GM18499 (cell line): ENCODE measurements around the gene FOXP3.

Experiments used
- ATAC-seq: cut with Tn5 transposase; IDR thresholded peaks from one replicate; pipeline ENCODE4 v1.9.1; 2021; ENCODE audit warnings: moderate number of reproducible peaks; ENCODE audit not compliant: insufficient read depth, unreplicated experiment

FOXP3 gene

DNA sequence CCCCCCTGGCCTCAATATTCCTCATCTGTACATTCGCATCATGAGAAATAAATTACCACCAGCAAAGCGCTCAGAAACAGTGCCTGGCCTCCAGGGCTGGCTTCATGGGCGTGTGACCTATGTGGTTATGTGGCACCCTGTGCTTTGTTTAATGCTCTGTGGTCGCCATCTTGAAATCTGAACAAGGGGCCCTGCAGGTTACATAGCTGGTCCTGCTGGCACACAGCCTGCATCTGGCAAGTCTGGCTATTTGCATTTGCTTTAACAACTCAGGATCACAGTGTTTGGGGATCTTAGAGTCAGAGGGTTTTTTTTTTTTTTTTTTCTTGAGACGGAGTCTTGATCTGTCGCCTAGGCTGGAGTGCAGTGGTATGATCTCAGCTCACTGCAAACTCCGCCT is 9.9 kb downstream of the FOXP3 start:
- ATAC-seq = no peak

GRCh38 chrX:49251325-49251724 is 13.2 kb downstream of the FOXP3 start:
- no peak for ATAC-seq

DNA sequence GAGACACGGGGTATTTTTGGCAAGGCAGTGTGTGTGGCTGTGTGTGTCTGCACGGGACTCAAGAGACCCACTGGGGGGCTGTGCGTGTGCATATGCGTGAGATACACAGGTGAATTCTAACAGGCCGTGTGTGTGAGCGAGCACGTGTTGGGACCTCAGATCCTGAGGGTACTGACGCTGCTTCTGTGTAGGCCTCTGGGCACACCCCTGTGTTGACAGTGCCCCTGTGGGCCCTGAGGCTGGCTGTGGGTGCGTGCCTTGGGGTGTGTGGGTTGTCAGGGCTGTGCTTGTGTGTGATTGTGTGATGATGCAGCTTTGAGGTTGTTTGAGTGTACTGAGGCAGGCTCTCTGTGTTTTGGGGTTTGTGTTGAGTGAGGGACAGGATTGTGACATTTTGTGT is 13.9 kb downstream of the FOXP3 start:
- ATAC-seq = no peak

DNA sequence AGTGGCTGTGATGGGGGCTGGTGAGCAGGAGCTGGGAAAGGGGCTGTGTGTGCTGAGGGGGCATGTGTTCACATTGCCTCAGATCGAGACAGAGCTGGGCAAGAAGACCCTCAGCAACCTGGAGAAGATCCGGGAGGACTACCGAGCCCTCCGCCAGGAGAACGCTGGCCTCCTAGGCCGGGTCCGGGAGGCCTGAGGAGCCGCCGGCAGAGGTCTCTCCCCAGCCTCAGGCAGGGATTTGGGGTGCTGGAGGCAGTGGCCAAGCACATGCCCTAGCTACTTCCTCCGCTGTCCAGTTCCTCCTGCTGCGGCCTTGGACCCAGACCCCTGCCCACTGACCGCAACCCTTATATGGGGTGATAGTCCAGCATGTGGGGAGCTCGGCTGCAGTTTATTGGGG is 14.4 kb downstream of the FOXP3 start:
- no peak for ATAC-seq

DNA sequence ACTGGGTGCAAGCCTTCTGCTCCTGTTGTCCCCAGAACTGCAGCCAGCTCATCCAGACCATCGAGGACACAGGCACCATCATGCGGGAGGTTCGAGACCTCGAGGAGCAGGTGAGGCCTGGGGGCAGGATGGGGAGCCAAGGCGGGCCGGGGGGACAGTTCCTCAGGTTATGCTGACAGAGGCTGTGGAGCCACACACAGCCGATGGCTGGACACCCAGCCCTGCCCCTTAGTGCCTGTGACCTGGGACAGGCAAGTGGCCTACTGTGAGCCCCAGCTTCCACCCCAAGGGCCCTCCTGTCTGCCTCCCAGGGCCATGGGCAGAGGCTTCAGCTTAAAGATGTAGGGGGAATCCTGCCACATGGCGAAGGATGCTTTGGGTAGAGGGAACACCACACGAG is 14.9 kb downstream of the FOXP3 start:
- no peak for ATAC-seq

DNA sequence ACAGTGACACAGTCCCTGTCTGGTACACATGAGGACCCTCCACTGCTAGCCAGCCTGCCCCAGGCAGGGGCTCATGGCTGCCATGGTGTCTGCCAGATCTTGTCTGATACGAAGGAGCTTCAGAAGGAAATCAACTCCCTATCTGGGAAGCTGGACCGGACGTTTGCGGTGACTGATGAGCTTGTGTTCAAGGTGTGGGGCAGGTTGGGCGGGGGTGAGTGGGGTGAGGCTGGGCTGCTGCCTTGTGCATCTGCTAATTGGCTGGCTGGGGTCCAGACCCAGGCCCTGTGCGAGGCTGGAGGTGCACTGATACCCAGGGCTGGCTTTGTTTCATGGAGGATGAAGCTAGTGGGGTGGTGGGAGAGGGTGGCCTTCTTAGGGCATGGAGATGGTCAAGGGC is 15.4 kb downstream of the FOXP3 start:
- no peak for ATAC-seq

DNA sequence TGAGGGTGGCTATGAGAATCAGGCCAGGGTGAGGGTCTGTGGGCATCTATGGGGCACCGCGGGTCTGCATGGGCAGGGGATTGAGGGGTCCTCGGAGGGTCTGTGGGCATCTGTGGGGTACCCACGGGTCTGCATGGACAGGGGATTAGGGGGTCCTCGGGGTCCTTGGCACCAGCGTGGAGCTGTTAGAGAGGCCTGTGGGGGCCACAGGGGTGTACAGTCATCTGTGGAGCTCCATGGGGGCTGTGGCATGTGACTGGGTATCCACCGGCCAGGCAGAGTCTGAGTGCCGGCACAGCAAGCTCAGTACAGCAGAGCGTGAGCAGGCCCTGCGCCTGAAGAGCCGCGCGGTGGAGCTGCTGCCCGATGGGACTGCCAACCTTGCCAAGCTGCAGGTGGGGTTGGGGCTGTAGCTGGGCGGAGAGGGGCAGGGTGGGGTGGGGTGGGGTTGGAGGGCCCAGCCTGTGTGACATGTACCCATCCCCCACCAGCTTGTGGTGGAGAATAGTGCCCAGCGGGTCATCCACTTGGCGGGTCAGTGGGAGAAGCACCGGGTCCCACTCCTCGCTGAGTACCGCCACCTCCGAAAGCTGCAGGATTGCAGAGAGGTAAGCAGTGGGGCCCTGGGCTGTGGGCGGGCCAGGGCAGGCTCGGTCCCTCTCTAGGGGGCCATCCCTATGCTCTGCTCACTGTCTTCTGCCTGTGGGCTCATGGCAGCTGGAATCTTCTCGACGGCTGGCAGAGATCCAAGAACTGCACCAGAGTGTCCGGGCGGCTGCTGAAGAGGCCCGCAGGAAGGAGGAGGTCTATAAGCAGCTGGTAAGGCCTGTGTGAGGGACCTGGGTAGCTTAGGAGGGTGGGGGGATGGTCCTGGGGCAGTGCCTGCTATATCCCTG is 16.3 kb downstream of the FOXP3 start:
- no peak for ATAC-seq

- no peak for ATAC-seq
Observed at GRCh38 chrX:49247346-49247745, 17.2 kb downstream of the FOXP3 start.

DNA sequence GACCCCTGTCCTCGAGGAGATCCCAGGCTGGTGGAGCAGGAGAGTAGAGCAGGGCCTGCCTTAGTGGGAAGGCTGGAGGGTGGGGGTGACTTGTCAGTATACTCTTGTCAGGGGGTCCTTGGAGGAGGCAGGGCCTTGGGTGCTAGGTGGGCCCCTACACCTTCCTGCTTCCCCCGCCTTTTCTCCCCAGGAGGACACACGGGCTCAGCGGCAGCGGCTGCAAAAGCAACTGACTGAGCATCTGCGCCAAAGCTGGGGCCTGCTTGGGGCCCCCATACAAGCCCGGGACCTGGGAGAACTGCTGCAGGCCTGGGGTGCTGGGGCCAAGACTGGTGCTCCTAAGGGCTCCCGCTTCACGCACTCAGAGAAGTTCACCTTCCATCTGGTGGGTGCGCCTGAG is 18.0 kb downstream of the FOXP3 start:
- ATAC-seq = no peak

GRCh38 chrX:49244207-49244606 is 20.3 kb downstream of the FOXP3 start:
- ATAC-seq = no peak

DNA sequence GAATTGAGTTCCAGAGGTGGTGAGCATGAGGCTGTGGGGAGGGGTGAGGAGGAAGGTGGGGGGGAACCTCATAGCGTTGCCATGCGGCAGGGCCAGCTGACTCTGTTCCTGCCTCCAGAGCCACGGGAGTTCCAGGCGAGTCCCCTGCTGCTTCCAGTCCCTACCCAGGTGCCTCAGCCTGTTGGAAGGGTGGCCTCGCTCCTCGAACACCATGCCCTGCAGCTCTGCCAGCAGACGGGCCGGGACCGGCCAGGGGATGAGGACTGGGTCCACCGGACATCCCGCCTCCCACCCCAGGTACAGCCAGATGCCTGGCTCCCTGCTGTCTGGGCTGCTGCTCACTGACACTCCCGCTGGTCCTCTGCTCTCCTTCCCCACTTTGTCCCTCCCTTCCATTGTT is 21.3 kb downstream of the FOXP3 start:
- no peak for ATAC-seq

DNA sequence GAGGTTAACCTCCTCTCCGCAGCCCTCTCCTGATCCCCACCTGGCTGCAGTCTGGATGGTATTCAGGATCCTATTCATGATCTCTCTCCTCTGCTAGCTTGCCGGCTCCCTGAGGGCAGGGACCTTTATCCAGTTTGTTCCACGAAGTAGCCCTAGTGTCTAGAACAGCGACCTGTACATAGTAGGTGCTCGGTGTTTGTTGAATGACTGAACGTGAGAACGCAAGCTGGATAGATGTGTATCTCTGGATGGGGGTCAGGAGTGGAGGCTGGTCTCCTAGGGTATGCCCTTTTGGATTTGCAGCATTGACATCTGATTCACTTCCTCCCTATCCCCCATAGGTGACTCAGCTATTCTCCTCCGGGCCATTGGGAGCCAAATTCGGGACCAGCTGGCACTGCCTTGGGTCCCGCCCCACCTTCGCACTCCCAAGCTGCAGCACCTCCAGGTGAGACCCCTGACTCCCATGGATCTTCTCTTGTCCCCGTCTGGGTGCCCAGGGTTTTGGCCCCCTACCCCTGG is 21.9 kb downstream of the FOXP3 start:
- ATAC-seq = no peak

DNA sequence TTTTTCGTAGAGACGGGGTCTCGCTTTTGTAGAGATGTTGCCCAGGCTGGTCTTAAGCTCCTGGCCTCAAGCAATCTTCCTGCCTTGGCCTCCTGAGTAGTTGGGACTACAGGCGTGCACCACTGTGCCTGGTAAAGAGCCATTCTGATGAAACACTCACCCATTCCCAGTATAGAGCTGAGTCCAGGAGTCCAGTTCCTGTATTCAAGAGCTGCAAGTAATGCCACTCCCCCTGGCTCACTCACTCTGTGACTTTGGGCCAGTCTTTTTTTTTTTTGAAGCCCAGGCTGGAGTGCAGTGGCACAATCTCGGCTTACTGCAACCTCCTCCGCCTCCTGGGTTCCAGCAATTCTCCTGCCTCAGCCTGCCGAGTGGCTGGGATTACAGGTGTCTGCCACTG is 25.8 kb downstream of the FOXP3 start:
- no peak for ATAC-seq

DNA sequence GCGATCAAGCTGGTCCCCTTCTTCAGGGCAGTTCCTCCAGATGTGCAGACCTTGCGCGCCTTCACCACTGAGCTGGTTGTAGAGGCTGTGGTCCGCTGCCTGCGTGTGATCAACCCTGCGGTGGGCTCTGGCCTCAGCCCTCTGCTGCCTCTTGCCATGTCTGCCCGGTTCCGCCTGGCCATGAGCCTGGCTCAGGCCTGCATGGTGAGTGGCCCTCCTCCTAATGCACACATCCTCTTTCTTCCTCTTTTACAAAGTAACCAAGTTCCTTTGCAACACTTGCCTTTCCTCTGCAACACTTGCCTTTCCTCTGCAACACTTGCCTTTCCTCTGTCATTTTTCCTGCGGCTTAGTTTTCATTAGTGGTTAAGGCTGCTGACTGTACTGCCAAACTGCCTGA is 27.4 kb downstream of the FOXP3 start:
- ATAC-seq = no peak

DNA sequence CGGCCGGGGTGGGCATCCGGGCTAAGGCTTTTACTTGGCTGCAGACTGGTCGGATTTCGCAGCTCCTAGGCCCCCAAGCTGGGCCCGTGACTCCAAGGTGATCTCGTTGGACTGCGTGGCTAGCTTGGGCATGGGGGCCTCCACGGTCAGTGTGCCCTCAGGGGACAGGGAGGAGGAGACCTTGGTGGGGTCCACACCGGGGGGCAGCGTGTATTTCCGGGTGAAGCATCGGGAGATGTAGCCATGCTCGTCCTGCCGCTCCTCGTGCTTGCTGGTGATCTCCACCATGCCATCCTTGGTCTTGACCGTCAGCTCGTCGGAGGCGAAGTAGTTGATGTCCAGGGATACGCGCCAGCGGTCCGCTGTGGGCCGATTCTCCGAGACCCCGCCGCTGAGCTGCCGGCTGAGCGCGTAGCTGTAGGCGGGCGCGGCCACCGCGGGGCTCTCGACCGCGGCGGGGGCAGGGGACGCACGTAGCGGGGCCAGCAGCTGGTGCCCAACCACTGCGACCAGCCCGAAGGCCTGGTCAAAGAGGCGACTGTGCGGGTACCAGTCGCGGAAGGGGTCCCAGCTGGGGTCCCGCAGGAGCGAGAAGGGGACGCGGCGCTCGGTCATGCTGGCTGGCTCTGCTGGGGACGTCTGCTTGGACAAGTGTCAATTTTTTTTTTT is 30.5 kb downstream of the FOXP3 start:
- no peak for ATAC-seq

- no peak for ATAC-seq
Observed at GRCh38 chrX:49233176-49233575, 31.3 kb downstream of the FOXP3 start, which contains the start of gene CACNA1F. CACNA1F (minus strand) TSS chrX:49233340; CDS start chrX:49233309, 31 bp downstream.

DNA sequence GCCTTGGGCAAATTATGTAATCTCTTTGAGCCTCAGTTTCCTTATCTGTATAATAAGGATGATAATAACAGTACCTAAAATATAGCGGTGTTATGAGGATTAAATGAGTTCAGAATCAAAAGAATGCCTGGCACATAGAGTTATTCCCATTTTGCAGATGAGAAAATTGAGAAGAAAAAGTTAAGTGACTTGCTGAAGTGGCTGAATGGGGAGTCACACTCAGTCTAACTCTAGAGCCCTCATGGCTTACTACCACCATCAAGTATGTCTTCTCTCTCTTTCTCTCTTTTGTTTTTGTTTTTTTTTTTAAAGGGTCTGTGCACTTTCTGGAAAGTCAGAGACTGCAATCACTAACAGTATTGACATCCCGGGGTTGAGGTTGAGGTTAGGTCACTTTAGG is 32.0 kb downstream of the FOXP3 start:
- no peak for ATAC-seq

DNA sequence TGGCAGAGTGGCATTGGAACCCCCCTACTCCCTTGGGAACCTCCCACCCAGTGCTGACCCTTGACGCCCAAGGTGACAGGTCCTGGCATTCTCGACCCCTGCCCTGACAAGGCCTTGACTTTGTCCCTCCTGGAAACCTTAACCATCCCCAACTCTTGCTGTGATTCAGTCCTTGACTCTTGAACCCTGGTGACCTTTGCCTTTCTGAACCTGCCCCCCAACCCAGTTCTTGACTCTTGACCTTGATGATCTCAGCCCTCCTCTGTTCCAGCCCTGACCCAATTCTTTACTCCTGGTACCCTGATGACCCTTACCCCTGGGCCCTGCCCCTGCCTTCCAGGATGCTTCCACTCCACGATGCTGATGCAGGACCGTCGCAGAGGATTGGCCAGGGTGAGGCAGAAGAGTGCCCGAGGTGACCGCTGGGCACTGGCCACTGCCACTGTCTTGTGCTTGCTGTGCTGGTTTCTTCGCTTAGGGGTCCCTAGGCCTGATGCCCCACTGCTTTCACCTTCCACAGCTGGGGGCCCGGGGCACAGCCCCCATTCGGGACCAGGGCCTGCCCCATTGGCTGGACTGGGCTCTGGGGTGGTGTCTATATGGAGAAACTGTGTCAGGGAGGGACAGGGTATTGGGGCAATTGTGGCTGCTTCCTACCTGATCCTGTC is 33.0 kb downstream of the FOXP3 start:
- no peak for ATAC-seq

DNA sequence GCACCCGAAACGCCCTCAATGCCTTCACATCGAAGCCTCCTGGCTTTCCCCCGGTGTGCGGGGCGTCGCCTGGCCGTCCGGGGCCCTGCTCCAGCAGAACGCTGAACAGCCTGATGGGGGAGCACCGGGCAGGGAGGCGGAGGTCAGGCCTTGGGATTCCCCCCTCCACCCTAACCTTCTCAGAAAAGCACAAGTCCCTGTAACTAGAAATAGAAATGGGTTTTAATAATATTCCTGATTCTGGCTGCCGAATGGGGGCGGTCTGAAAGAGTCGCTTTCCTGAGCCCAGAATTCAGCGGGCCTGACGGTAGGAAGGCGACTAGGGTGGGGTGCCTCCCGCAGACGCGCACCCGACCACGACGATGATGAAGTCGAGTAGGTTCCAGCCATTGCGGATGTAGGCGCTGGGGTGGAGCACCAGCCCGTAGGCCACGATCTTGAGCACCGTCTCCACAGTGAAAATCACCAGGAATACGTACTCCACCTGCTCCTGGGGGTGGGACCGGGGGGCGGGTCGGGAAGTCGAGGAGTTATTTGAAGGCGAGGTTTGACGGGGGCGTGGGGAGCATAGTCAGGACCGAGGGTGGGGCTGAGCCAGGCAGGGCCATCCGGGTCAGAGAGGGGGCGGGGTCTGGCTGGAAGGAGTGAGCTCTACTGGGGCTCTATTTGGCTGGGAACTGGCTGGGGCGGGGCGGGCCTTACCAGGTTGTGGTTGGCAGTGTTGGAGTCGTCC is 33.8 kb downstream of the FOXP3 start:
- ATAC-seq = no peak

DNA sequence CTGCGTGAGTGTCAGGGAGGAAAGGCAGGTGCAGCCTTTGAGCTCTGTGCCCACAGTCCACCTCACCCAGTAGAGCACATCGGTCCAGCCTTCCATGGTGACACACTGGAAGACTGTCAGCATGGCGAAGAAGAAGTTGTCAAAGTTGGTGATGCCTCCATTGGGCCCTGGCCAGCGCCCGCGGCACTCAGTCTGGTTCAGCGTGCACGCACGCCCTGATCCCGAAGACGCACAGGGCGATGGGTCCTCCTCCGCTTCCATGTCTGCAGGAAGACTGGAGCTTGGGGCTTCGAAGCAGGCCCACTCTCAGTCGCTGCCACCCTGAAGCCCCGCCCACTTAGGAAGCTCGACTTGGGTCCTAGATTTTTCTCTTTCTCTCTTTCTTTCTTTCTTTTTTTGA is 36.3 kb downstream of the FOXP3 start:
- ATAC-seq = no peak
